ENCODE measurements around the gene LMNB1.

- TF ChIP-seq GRHL2 (CRISPR knock-in tag; IDR thresholded peaks at IDR 0.05; ENCODE audit: insufficient replicate concordance, severe bottlenecking) (no peak), CTCF (IDR thresholded peaks at IDR 0.05) (no peak), E2F1 (CRISPR knock-in tag; IDR thresholded peaks at IDR 0.05) (no peak), CREM (CRISPR knock-in tag; IDR thresholded peaks at IDR 0.05) (no peak), ZNF121 (CRISPR knock-in tag; IDR thresholded peaks at IDR 0.05) (no peak)
Observed at GRCh38 chr5:126805063-126805462, 28.1 kb downstream of the LMNB1 start.

Data from WTC11 (cell line).